GM19438 (cell line): ENCODE data around the gene MRO.
"Not testable (repeated sequence)": the region's sequence is repeated elsewhere in the genome, so short reads cannot be mapped to it uniquely, and the experiment has no call there.

Experiments
- ATAC-seq: cut with Tn5 transposase; IDR thresholded peaks from one replicate; pipeline ENCODE4 v1.9.1; 2021; ENCODE audit warnings: low read depth; ENCODE audit not compliant: unreplicated experiment

The MRO gene

DNA sequence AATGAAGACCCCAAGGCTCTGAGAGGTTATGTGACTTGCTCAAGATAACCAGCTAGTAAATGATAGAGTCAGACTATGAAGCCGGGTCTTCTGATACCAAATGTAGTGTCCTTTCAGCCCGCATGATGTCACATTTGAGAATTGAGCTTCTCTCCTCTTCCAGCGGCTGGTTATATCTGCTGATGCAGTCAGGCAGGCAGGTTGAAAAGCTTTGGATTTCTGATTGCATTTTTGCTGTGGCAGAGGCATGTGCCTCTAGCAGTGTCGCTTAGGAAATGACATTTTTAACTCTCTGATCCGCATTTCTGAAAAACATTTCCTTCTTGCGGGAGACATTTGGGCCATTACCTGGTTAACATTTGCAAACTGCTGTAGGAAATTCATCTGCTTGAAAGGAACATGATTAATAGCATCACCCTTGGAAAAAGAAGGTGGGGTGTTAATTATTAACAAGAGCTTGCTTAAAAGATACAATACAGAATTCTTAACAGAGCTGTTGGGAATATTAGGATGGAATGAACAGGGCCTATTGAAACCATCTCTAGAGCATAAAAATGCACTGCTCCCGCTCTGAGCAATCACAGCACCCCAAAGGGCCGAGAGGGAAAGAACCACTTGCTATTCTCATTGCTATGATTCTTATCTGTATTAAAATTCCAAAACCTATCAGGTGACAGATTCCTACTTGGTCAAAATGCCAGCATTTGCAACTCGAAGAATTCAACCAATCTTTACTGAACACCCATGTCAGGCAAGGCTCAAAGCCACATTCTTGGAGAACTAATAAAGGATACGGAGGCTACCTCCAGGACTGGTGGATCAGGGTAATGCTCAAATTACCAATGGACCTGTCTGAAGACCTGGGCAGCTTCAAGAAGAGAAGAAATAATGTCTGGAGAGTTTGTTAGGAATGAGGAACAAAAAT lies 25.9 kb downstream of the MRO start:
- ATAC-seq = no peak

DNA sequence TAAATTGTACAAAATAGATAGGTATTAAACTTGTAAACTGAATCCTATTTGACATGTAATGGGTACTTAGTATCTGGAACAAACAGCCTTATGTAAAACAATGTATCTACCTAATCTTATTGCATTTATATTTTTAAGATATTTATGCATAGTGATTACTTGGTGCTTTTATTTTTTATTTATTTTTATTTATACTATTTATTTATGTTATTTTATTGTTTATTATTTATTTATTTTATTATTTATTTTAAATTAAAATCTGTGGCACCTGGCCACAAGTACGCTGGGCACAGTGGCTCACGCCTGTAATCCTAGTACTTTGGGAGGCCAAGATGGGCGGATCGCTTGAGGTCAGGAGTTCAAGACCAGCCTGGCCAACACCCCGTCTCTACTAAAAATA lies 26.9 kb downstream of the MRO start:
- ATAC-seq = no peak

DNA sequence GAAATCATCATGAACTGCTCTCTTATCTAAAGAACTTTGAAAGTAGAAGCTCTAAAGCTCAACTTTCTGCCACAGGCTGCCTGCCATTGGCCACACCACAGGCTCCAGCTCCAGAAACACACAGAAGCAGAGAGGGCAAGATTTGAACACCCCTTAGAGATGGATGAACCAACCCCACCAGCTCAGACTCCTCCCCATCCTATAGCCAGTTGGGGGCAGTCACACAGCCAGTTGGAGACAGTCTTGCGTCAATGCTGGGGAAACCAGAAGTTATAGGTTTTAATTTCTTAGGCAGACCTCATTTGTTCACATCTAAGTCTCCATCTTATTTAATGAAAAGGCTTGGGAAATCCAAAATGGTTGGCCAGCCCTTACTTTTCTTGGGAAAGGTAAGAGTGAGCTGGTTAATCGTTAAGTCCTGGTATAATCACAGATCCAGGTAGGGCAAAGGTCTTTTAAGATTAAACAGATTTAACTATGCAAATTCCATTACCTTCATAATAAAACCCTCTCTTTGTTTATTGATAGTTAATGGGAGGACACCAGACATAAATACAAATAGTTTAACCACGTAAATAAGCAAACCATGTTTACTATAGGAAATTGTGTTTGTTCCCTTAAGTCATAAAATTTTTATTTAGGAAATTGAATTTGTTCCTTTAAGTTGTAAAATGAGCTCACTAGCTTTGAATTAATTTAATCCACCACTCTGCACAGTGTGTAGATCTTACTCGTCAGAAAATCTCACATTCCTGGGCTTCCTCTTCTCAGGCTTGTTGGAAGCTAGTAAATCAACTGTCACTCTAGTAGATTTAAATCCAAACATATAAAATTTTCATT lies 28.0 kb downstream of the MRO start:
- ATAC-seq = no peak

DNA sequence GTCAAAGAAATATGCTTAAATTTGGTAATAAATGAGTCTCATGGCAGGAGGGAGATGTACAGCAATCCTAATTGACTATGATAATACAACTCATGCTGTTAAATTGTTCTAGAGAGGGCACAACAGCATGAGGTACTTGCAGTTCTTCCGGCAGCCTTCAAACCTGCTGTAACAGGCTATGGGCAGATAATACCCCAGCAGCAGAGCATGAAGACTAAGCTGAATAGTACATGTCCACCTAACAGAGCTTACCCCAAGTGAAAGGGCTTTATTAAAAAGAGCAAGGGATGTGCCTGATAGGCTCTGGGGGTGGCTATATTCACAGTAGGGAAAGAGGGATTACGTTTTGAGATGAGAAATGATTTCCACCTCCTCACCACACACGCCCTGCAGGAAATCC lies 28.9 kb downstream of the MRO start:
- ATAC-seq = no peak

DNA sequence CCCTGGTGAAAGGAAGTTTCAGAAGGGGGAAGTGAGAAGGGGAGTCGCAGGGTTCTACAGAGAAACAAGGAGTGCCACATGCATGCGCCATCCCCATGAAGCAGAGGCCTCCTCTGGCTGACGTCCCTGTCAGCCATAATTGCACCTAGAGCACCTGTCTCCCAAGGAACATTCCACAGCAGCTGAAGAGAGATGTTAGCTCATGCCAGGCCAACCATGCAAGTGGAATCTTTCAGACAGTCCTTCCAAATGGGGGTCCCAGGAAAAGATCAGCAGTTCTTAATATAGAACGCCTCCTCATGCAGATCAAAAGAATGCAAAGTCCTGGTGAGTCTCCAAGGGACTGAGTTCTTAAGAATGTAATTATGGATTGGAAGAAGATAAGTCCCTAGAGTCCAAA lies 29.6 kb downstream of the MRO start:
- no peak for ATAC-seq

DNA sequence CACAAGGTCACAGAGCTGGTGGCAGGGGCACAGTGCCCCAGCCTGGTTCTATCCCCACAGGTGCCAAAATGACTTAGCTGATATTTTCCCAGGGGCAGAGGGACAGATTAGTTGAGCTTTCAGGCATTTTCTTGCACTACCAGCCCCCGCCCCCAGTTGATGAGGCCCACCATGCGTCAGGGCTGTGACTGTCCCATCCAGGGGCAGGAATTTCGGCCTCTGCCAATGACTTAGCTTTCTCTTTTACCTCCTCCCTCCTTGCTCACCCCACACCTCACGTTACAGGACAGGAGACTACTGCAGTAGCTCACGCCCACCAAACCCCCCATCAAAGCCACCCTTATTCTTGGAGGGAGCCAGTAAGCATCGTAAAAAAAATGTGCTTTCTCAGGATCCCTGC lies 31.5 kb downstream of the MRO start:
- ATAC-seq = no peak

DNA sequence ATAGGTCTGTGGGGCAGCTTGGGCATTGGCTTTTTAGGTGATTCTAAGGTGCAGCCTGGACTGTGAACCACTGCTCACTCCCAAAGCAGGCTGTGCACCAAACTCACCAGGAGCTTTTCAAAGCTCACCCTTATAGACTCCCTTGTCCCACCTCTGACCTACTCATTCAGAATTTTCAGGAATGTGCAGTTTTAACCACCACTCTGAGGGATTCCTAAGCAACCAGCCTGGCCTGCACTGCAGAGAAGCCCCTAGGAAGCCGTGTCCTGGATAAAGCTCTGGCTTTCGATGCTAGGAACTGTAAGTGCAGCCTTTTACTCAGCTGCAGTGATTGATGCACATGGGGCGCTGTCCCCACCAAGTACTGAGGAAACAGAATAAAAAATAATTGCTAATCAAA lies 33.0 kb downstream of the MRO start:
- no peak for ATAC-seq

DNA sequence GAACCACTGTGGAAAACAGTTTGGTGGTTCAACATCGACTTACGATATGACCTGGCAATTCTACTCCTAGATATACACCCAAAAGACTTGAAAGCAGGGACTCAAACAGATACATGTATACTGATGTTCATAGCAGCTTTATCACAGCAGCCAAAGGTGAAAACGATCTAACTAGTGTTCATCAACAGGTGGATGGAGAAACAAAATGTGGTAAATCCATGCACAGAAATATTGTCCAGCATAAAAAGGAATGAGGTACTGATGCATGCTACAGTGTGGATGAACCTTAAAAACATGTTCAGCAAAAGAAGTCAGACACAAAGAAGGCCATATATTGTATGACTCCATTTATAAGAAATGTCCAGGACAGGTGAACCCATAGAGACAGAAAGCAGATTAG lies 36.3 kb downstream of the MRO start:
- ATAC-seq = no peak

DNA sequence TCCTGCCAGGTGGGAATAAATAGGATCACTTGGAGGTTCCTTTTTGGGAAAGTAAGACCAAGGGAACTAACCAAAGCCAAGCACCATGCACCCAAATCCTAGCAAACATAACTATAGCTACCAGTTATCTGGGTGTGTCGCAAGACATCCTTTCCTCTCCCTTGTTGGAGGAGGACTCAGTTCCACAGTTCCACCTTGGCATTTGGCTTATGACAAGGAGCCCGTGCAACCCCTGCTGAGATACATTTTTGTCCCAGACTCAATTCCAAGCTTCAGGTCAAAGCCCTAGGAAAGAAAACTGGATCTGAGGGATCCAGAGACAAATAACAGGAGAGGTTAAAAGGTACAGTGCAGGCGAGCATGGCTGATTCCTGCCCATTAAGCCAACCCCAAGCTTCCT lies 40.8 kb downstream of the MRO start:
- ATAC-seq = not testable (repeated sequence)

DNA sequence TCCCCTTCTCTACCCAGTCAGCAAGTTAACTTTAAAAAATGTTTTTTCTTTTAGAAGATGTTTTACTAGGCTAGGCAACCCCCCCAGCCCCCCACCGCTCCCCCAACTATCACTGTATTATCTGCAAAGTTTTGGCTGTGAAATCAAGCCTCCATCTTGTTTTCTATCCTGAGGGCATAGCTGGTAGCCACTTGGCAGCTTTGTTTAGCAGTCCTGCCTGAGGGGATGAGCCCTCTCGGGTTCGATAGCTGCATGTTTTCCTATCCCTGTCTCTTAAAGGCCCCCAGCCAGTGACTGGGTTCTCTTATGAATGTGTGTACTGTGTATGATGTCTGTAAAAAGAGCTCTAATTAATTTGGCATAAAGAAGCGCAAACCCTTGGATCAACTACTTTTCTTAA lies 43.4 kb downstream of the MRO start:
- ATAC-seq = no peak

DNA sequence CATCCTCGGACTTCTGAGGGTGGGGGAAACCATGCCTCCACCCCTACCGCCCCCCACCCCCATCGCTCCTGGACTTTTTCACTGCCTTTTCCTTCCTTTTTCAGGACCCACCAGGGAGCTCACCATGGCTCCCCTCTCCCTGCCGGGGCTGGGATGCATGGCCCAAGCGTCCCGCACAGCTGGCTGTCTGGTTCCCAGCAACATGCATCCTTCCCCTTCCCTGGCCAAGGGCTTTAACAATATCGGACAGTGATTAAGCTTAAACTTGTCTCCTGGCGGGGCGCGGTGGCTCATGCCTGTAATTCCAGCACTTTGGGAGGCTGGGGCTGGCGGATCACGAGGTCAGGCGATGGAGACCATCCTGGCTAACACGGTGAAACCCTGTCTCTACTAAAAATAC lies 44.1 kb downstream of the MRO start:
- ATAC-seq = no peak

DNA sequence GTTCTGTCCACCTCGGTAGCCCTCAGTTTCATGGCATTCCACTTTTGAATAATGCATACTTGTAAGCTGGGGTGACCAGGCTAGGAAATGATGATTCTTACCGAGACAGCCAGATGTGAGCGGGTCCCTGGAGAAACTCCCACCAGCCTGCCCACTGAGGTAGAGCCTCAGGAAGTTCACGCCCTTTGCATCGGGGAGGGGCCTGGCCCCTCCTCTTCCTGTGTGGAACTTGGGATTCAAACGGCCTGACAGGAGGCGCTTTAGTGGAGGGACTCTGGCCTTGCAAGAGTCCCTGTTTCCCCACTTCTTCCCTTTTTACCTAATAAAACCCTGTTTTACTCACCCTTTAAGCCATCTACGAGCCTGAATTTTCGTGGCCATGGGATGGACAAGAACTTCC lies 44.6 kb downstream of the MRO start:
- ATAC-seq = no peak

DNA sequence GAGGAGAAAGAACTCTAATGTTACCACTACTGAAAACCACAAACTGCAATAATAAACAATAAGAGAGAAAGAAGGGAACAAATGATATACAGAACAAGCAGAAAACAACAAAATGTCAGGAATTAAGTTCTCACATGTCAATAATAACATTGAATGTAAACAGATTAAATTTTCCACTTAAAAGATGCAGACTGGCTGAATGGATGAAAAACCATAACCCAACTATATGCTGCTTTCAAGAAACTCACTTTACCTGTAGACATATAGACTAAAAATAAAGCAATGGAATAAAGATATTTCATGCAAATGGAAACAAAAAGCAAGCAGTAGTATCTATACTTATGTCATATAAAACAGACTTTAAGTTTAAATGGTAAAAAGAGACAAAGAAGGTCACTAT lies 50.4 kb downstream of the MRO start:
- no peak for ATAC-seq

DNA sequence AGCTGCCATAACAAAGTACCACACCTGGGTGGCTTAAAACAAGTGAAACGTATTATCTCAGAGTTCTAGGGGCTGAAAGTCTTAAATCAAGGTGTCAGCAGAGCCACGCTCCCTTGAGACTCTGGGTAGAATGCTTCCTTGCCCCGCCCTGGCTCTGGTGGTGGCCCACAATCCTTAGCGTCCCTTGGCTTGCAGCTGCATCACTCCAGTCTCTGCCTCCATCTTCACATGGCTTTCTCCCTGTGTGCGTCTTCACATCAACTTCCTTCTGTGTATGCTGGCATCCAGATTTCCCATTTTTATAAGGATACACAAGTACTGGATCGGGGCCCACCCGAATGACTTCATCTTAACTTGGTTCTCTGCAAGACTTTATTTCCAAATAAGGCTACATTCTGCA lies 62.5 kb downstream of the MRO start:
- ATAC-seq = no peak

DNA sequence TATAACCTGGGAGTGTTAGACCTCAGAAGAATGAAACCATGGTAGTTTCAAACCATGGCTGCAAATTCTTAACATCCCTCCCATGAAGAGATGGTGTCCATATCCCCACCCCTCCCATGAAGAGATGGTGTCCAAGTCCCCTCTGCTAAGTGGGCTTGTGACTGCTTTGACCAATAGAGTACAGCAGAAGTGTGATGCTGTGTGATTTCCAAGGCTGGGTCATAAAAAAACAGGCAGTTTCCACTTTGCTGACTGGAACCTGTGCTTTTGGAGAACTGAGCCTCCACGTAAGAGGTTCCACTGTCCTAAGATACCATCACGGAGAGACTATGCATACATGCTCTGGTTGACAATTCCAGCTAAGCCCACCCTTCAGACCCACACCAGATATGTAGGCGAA lies 65.5 kb downstream of the MRO start:
- ATAC-seq = no peak

DNA sequence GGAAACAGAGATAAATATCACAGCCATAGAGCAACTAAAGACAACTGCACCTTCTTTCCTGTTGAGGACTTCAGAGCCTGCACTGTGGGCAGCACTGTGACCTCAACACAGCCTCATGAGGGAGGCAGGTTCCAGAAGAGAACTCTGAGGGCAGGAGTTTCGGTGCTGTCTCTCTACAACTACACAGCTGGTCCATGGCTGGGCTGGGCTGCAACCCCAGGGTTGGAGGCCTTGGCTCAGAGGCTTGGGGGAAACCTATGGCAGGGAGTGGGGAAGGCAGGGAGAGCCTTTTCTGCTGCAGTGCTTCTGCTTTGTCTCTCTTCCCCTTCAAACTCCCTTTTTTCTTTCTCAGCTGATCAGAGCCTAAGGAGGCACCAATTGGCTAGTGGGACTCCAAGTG lies 66.5 kb downstream of the MRO start:
- ATAC-seq = no peak

DNA sequence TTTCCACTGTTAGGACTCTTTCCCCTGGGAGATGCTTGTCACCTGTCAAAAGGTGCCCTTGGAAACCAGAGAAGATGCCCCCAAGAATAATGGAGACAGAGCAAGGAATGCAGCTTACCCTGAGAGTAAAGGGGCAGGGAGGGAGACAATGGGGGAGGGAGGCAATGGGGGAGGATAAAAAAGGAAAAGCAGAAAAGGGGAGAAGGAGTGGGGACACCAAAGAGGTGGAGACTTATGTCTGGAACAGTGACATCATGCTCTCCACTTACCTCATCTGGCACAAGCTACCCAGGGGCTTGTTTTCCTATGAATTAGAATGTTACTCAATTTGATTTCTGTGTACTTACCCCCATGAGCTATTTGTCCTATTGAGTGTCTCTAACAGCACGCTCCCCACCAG lies 67.9 kb downstream of the MRO start:
- no peak for ATAC-seq

DNA sequence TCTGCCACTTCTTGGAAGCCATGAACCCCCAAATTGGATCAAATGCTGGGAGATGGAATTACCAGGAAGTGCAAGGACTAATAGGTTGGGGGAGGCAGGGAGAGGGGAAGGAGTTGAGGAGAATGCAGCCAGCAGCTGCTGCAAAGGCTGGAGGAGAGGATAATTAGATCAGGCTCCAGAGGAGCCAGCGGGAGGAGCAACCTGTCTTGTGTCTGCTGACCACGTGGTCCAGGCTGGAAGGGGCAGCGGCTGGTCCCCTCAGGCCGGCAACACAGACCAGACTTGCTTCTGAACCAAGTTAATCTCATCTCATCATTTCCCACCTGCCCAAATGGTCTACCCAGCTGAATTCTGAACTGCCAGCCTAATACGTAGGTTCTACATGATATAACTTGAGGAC lies 68.3 kb downstream of the MRO start:
- ATAC-seq = no peak

DNA sequence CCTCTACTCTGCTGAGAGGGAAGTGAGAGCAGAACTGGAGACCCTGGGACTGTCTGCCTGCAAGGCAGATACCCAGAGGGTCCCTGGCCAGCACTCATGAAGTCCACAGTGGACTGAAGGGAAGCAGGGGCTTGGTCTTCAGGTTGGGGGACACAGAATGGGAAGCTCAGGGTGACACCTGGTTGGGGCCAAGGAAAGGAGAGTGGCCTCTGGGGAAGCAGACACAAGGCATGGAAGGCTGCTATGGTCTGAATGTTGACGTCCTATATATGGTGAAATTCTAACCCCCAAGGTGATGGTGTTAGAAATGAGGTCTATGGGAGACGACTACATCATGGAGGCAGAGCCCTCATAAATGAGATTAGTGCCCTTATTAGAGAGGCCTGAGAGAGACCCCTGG lies 69.3 kb downstream of the MRO start:
- ATAC-seq = no peak

DNA sequence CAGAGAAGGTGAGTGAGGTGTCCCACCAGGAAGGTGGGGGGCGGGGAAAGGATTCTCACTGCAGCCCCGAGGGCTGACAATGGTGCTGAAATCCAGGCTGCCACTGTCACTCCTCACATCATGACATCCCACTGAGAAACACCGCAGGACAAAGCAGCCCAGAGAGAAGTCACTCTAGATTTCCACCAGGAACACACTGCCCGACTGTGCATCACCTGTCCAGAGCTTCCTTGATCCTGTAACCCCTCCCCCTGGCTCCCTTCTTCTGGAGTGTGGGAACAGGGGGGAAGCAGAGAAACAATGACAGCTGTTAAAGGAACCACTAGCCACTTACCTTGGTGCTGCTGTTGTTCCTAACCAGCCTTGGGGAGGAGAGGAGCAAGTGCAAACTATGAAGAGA lies 69.9 kb downstream of the MRO start:
- ATAC-seq = no peak

DNA sequence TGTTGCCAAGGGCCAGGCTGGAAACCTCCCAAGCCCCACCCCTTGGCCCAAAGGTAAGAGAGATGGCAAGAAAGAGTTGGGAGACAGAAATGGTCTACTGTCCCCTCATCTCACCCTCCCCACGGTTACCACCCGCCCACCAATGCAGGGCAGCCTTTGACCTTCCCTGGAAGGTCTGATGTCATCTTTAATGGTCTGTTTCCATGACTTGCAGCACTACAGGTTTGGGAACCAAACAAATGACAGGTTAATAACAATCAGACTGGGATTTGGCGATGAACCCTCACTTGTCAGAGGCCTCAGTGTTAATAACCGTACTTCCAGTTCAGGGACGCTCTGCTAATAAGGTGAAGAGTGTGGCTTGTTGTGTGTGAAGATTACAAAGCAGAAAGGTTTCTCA lies 70.4 kb downstream of the MRO start:
- no peak for ATAC-seq
